ENCODE data around the gene KLHDC8A.

- TF ChIP-seq POLR2AphosphoS2 (IDR thresholded peaks at IDR 0.05; ENCODE audit: low read depth, low read length) (no peak), FOSL1 (CRISPR knock-in tag; IDR thresholded peaks at IDR 0.05; ENCODE audit: borderline replicate concordance) (no peak), ARNT (IDR thresholded peaks at IDR 0.05) (no peak), CTCF (CRISPR knock-in tag; IDR thresholded peaks at IDR 0.05) (no peak), FOXO1 (CRISPR knock-in tag; IDR thresholded peaks at IDR 0.05) (no peak), SOX6 (IDR thresholded peaks at IDR 0.05) (no peak), SOX6 (CRISPR knock-in tag; IDR thresholded peaks at IDR 0.05) (no peak), CHD2 (IDR thresholded peaks at IDR 0.05; ENCODE audit: low read depth, low read length) (no peak), ZNF354B (CRISPR knock-in tag; IDR thresholded peaks at IDR 0.05) (no peak), TCF7 (IDR thresholded peaks at IDR 0.05; ENCODE audit: low read depth) (no peak)
Measured at GRCh38 chr1:205323794-205324193, 32.9 kb downstream of the KLHDC8A start.

Data from HepG2 (cell line).